Superior temporal gyrus (tissue), 1 donor: Measurements from ENCODE around the gene DUSP12.
"Not testable (repeated sequence)": the region's sequence is repeated elsewhere in the genome, so short reads cannot be mapped to it uniquely, and the experiment has no call there.

Experiments
- DNase-seq: peaks from one replicate; pipeline ENCODE4 v3.0.0-alpha.2; 2016; ENCODE audit errors: extremely low spot score

DUSP12 gene

DNA sequence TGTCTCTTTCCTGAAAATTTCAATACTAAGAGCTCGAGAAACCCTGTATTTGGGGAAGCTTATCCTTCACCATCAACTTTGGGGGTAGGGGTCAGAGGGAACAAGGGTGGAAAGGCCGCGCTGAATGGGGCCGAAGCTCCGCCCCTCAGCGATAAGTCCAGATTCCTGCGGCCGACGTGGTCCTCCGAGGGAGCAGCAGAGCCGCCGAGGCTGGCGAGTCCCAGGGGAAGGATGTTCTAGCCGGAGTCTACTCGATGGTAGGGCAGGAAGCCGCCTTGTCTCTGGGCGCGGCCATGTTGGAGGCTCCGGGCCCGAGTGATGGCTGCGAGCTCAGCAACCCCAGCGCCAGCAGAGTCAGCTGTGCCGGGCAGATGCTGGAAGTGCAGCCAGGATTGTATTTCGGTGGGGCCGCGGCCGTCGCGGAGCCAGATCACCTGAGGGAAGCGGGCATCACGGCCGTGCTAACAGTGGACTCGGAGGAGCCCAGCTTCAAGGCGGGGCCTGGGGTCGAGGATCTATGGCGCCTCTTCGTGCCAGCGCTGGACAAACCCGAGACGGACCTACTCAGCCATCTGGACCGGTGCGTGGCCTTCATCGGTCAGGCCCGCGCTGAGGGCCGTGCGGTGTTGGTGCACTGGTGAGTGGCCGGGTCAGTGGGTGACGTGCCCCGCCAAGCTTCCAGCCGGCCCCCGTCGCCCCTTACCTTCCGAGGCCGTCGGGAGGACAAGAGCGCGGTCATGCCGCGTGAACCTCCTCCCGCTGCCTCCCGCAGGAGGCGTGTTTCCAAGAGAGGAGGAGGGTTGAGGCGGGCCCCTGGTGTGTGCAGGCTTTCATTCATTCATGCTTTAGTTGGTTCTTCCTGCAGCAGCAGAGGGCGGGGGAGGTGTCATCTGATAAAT is at the start of gene DUSP12:
Gene DUSP12 (plus strand): TSS at position 278 of the 899 bp plus-strand sequence. CDS start 16 bp downstream, at position 294.
- peak; percentile 91 for DNase-seq

GRCh38 chr1:161702250-161702649 is 47.3 kb upstream of the DUSP12 start:
- no peak for DNase-seq

DNA sequence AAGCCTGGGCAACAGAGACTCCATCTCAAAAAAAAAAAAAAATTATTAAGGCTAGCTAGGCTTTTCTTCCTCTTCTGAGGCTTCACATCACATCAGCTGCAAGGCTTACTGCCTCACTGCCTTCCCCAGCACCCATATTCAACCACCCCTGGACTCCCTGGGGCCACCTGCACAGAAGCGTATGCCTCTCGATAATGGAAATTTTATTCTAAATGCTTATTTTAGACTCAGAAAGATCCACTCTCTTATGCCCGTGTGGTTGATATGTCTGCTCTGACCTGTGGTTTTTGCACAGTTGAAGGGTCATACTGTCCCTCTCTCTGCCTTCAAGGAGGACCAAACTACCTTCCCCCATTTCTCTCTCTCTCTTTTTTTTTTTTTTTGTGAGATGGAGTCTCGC is 44.0 kb upstream of the DUSP12 start:
- no peak for DNase-seq

DNA sequence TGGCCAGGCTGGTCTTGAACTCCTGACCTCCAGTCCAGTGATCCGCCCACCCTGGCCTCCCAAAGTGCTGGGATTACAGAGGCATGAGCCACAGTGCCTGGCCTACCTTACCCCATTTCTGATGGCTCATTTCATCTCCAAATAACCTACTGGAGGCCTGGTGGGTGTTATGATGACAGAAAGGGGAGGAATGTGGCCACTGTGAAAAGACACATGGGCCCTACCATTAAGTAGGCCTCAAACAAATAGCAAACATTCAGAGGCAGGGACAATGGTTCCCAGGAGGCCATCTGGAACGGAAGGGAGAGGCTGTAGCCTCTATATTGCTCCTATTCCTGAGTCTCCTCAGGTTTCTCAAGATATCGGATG is 43.5 kb upstream of the DUSP12 start:
- DNase-seq, result no peak

DNA sequence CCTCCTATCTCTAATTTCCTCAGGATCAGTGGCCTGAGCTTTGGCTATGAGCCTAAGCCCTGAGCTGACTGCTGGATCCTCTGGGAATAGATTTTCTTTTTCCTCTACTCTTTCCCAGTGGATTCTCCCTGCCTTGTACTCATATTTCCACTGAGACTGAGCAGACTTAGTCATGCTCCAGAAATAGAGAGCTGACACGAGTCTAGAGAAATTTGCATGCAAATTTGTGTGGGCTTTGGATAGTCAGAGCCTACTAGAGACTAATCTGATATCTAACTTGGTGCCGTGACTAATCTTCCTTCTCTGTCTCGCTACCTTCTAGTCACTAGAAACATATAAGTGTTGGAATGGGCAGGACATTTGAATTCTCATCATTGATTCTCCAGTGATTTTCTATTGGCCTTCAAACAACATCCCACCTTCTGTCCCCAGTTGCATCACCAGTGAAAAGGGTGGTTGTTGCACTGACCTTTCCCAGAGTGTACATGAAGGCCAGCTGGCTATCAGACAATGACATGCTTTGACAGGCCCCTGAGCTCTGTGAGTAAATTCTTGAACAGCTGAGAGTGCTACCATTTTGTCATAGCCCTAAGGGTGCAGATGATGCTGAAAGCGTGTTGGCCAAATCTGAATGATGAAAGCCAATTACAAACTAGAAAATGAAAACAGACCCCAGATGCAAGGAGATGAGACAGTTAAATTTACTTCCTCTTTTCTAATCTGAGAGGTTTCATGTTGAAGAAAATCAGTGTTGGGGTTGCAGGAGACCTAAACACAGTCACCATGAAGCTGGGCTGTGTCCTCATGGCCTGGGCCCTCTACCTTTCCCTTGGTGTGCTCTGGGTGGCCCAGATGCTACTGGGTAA is 42.9 kb upstream of the DUSP12 start, which contains the start of gene FCRLA:
Gene FCRLA (plus strand): TSS at position 748 of the 866 bp plus-strand sequence. CDS start 36 bp downstream, at position 784.
- DNase-seq, result peak; percentile 68

GRCh38 chr1:161707503-161707902 is 42.1 kb upstream of the DUSP12 start:
- no peak for DNase-seq

GRCh38 chr1:161709373-161709772 is 40.2 kb upstream of the DUSP12 start:
- DNase-seq, result no peak

DNA sequence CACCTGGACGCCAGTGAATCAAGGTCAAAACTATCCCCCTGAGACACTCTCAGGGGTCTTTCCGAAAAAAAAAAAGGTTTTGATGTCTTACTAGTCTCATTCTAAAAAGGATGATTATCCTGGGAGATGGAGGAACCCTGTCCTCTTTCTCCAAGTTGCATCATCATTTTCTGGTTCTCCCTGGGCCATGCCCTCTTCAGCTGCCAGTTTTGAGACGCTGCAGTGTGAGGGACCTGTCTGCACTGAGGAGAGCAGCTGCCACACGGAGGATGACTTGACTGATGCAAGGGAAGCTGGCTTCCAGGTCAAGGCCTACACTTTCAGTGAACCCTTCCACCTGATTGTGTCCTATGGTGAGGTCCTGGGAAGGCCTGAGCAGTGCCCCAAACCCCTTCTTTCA is 39.0 kb upstream of the DUSP12 start:
- no peak for DNase-seq

GRCh38 chr1:161718559-161719324 is 30.8 kb upstream of the DUSP12 start:
- DNase-seq, result no peak

DNA sequence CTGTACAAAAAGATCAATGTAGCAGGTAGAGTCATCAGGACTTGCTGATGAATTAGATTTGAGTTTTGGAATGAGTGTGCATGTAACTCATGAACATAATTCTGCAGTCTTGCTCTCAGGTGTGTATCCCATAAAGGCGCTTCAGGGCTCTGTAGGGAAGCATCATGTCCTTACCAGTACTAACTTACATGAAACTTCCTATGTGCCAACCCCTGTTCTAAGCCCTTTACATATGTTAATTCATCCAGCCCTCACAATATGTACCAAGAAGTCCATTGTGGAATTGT is 30.3 kb upstream of the DUSP12 start:
- no peak for DNase-seq

- no peak for DNase-seq
These were observed 29.2 kb upstream of the DUSP12 start for GRCh38 chr1:161720422-161720821.

GRCh38 chr1:161720956-161721737 is 28.4 kb upstream of the DUSP12 start, which contains the start of gene FCRLB:
Gene FCRLB (plus strand): TSS chr1:161721544. CDS start chr1:161722673, 1,129 bp downstream.
- DNase-seq, result no peak

GRCh38 chr1:161721738-161722343 is 27.7 kb upstream of the DUSP12 start:
- no peak for DNase-seq

DNA sequence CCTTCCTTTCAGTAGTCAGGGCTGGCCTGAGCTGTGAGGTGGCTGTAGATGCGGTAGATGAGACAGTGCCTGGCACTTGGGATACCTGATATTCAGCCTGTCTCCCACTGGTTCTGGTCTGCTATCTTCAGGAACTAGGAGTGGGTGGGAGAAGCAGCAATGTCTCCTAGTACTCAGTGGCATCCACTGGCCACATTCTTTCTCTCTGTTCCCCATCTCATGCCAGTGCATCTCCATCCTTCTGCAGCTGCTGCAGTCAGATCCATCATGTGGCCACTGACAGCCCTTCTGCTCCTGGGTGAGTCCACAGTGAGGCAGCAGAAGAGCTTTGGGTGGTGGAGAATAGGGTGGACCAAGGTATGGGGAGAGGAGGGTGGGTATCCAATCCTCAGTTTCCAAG is 27.2 kb upstream of the DUSP12 start:
- no peak for DNase-seq

DNA sequence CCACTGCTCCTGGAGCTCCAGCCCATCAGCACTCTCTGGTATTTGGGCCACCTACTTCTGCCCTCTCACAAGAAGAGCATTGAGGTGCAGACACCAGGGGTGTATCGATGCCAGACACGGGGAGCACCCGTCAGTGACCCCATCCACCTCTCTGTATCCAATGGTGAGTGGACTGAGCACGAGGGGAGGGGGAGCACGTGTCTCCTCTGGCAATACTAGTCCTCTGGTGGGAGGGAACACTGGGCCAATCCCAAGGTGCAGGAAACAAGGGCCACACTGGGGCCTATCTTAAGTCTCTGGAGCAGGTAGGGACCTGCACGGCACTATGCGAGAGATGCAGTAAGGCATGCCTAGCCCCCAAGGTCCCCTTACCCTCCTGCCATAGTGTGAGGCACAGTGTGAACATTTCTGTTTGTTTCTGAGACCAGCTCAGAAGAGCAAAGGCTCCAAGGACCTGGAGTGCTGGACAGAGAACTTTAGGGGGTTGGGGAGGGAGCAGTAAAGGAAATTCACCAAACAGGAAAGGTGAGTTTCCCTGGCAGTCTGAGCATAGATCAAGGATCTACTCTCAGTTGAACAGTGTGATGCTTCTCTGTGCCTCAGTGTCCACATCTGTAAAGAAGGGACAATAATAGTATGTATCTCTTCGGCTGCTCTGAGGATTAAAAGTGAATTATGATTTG is 26.0 kb upstream of the DUSP12 start:
- no peak for DNase-seq

DNA sequence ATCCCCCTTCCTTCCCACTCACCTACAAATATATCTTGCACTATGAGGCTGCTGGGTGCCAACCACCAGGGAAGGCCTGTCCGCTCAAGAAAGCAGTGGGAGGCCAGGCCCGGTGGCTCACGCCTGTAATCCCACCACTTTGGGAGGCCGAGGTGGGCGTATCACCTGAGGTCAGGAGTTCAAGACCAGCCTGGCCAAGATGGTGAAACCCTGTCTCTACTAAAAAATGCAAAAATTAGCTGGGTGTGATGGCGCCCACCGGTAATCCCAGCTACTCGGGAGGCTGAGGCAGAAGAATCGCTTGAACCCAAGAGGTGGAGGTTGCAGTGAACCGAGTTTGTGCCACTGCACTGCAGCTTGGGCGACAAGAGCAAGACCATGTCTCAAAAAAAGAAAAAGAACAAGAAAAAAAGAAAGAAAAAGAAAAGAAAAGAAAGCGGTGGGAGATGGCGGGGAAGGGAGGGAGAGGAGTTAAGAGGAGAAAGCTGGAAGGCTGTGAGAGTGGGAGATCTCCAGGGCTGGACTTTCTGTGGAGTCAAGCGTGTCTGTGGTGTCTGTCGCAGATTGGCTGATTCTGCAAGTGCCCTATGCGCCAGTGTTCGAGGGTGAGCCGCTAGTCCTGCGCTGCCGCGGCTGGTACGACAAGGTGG is 24.2 kb upstream of the DUSP12 start:
- not testable (repeated sequence) for DNase-seq

DNA sequence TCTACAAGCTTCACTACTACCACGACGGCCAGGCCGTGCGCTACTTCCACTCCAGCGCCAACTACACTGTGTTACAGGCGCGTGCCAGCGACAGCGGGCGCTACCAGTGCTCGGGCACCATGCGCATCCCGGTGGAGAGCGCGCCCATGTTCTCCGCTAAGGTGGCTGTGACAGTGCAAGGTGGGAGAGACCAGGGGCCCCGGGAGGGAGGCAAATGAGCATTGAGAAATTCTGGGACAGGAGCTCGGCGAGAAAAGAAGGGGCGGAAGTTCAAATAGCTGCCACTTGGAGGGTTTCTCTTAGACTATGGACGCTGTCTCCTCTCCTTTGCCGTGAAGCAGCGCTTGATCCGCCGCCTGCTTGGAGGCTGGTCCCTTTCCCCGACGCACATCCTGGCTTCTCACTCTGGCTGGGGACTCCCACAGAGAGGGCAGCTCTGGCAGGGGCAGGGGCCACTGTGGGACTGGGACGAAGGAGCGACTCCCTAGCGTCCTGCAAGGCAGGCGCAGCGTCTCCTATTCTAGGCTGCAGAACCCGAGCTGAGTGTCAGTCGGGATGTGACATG is 23.6 kb upstream of the DUSP12 start:
- peak; percentile 50 for DNase-seq

- peak; percentile 33 for DNase-seq
These were observed 22.9 kb upstream of the DUSP12 start for GRCh38 chr1:161726473-161727255.
